Activated CD8-positive, alpha-beta memory T cell treated with anti-CD3 and anti-CD28 coated beads for 36 hours (primary cell): ENCODE results near the gene KIRREL3. TPM values are rescaled to one million over a fixed set of nuclear protein-coding genes. Genes with fewer than 3 reads are reported as not detected.

Experiments
- CTCF ChIA-PET: fragments of 350-600 bp; sonication (Branson Sonifier 250); formaldehyde crosslinking; loops from one replicate; lab custom pipeline; 2021; ENCODE audit warnings: antibody characterized with exemption; lab: Charles Lee
- POLR2A ChIA-PET: fragments of 350-600 bp; sonication (Branson Sonifier 250); formaldehyde crosslinking; loops from one replicate; lab custom pipeline; 2021; ENCODE audit warnings: antibody characterized with exemption; lab: Charles Lee
- total RNA-seq, 2 experiments: library from RNA; stranded (reverse); gene quantifications; one replicate each; pipeline ENCODE4 v1.2.3, GENCODE V29; 2021

KIRREL3 gene
- total RNA-seq, 2 experiments from 2014 or later, result not detected

GRCh38 chr11:126664643-126665042, 335.9 kb downstream of the KIRREL3 start:
- CTCF ChIA-PET, result no interaction called here
- POLR2A ChIA-PET, result no interaction called here

- CTCF ChIA-PET, result no interaction called here
- POLR2A ChIA-PET, result no interaction called here
These were observed 336.6 kb downstream of the KIRREL3 start for GRCh38 chr11:126663749-126664592.

- POLR2A ChIA-PET, result no interaction called here
These were observed 338.4 kb downstream of the KIRREL3 start for GRCh38 chr11:126662035-126662790.

GRCh38 chr11:126660761-126661425, 339.7 kb downstream of the KIRREL3 start:
- CTCF ChIA-PET, result no interaction called here
- POLR2A ChIA-PET, result no interaction called here

More at GRCh38 chr11:126662035-126662790, 338.4 kb downstream of the KIRREL3 start:
- CTCF ChIA-PET, result no interaction called here

- ChIA-PET CTCF (no interaction called here), POLR2A (no interaction called here)
These were observed 340.2 kb downstream of the KIRREL3 start for GRCh38 chr11:126660321-126660720.

- ChIA-PET CTCF (no interaction called here), POLR2A (no interaction called here)
These were observed 342.1 kb downstream of the KIRREL3 start for GRCh38 chr11:126658306-126659056.

- POLR2A ChIA-PET, result no interaction called here
- CTCF ChIA-PET, result no interaction called here
These were observed 344.8 kb downstream of the KIRREL3 start for GRCh38 chr11:126655807-126656128.

- CTCF ChIA-PET, result no interaction called here
- POLR2A ChIA-PET, result no interaction called here
These were observed 345.4 kb downstream of the KIRREL3 start for GRCh38 chr11:126654886-126655806.

GRCh38 chr11:126653040-126653439, 347.5 kb downstream of the KIRREL3 start:
- CTCF ChIA-PET, result no interaction called here
- POLR2A ChIA-PET, result no interaction called here

GRCh38 chr11:126647735-126648134, 352.8 kb downstream of the KIRREL3 start:
- POLR2A ChIA-PET, result no interaction called here
- CTCF ChIA-PET, result no interaction called here

- POLR2A ChIA-PET, result no interaction called here
- CTCF ChIA-PET, result no interaction called here
These were observed 353.6 kb downstream of the KIRREL3 start for GRCh38 chr11:126646701-126647557.

- CTCF ChIA-PET, result no interaction called here
- POLR2A ChIA-PET, result no interaction called here
These were observed 355.4 kb downstream of the KIRREL3 start for GRCh38 chr11:126645186-126645585.

GRCh38 chr11:126640186-126640585, 360.4 kb downstream of the KIRREL3 start:
- ChIA-PET CTCF (no interaction called here), POLR2A (no interaction called here)

GRCh38 chr11:126639692-126640091, 360.9 kb downstream of the KIRREL3 start:
- ChIA-PET CTCF (no interaction called here), POLR2A (no interaction called here)

GRCh38 chr11:126638648-126639047, 361.9 kb downstream of the KIRREL3 start:
- ChIA-PET POLR2A (no interaction called here), CTCF (no interaction called here)

- POLR2A ChIA-PET, result no interaction called here
- CTCF ChIA-PET, result no interaction called here
These were observed 362.8 kb downstream of the KIRREL3 start for GRCh38 chr11:126637795-126638175.

- CTCF ChIA-PET, result no interaction called here
These were observed 363.4 kb downstream of the KIRREL3 start for GRCh38 chr11:126636911-126637794.

More at GRCh38 chr11:126636911-126637794, 363.4 kb downstream of the KIRREL3 start:
- POLR2A ChIA-PET, result no interaction called here
